Keratinocyte (primary cell): ENCODE measurements around the gene FAM110A. TPM values are rescaled to one million over a fixed set of nuclear protein-coding genes. Genes with fewer than 3 reads are reported as not detected.

Experiments used
- DNase-seq: peaks from one replicate; pipeline ENCODE4 v3.0.0-alpha.2; 2011; ENCODE audit warnings: low read depth, missing footprints, low spot score
- FAIRE-seq: peaks from 2 replicates; lab custom pipeline; 2011; peaks lifted over from hg19 to GRCh38; lab: Jason Lieb, UNC
- H2AFZ ChIP-seq: 2 replicates; pipeline ENCODE4 v1.6.0; 2012; ENCODE audit warnings: low read length, control low read depth, inconsistent platforms; ENCODE audit not compliant: control insufficient read depth
- H3K27ac ChIP-seq: 2 replicates; pipeline ENCODE4 v1.5.1; 2011; ENCODE audit warnings: low read length; ENCODE audit not compliant: control insufficient read depth, insufficient read depth
- H3K27me3 ChIP-seq: 3 replicates; pipeline ENCODE4 v1.6.0; 2011; ENCODE audit warnings: low read length; ENCODE audit not compliant: control insufficient read depth, insufficient read depth; ENCODE audit errors: extremely low read depth
- H3K36me3 ChIP-seq, 2 experiments: 2 replicates in 1 of 2; 3 replicates in 1 of 2; pipeline ENCODE4 v1.5.1; 2011; ENCODE audit warnings: low read length in 2 of 2, mild to moderate bottlenecking in 1 of 2; ENCODE audit not compliant: control insufficient read depth in 2 of 2, insufficient read depth in 2 of 2; ENCODE audit errors: extremely low read depth in 1 of 2
- H3K4me1 ChIP-seq: 3 replicates; pipeline ENCODE4 v1.5.1; 2011; ENCODE audit warnings: low read length; ENCODE audit not compliant: control insufficient read depth, insufficient read depth; ENCODE audit errors: extremely low read depth
- H3K4me2 ChIP-seq: 3 replicates; pipeline ENCODE4 v1.6.0; 2011; ENCODE audit warnings: low read depth, low read length; ENCODE audit not compliant: control insufficient read depth, insufficient read depth; ENCODE audit errors: extremely low read depth
- H3K4me3 ChIP-seq, 3 experiments: fragments of 200-600 bp in 1 of 3; sonication (generic) in 1 of 3; 2 replicates in 2 of 3; 3 replicates in 1 of 3; pipeline ENCODE4 v1.5.1; 2011 to 2016; ENCODE audit warnings: low read length in 3 of 3, mild to moderate bottlenecking in 3 of 3, control low read depth in 2 of 3, inconsistent platforms in 1 of 3, low read depth in 1 of 3, mixed read lengths in 1 of 3, mixed run types in 1 of 3, moderate library complexity in 1 of 3; ENCODE audit not compliant: control insufficient read depth in 2 of 3, insufficient read depth in 2 of 3; ENCODE audit errors: extremely low read depth in 1 of 3
- H3K79me2 ChIP-seq: 2 replicates; pipeline ENCODE4 v1.6.0; 2012; ENCODE audit warnings: low read length; ENCODE audit not compliant: control insufficient read depth, insufficient read depth
- H3K9ac ChIP-seq: 3 replicates; pipeline ENCODE4 v1.6.0; 2011; ENCODE audit warnings: low read length; ENCODE audit not compliant: control insufficient read depth, insufficient read depth; ENCODE audit errors: extremely low read depth
- H3K9me1 ChIP-seq: 3 replicates; pipeline ENCODE4 v1.6.0; 2011; ENCODE audit warnings: low read length; ENCODE audit not compliant: control insufficient read depth, insufficient read depth; ENCODE audit errors: extremely low read depth
- H3K9me3 ChIP-seq: 2 replicates; pipeline ENCODE4 v1.5.1; 2012; ENCODE audit warnings: low read depth, low read length; ENCODE audit not compliant: control insufficient read depth
- H4K20me1 ChIP-seq: 3 replicates; pipeline ENCODE4 v1.6.0; 2011; ENCODE audit warnings: low read length; ENCODE audit not compliant: control insufficient read depth, insufficient read depth; ENCODE audit errors: extremely low read depth
- CTCF ChIP-seq, 3 experiments: IDR thresholded peaks in 1 of 3; conservative IDR thresholded peaks in 1 of 3; optimal IDR thresholded peaks in 1 of 3; 2 replicates in 2 of 3; 3 replicates in 1 of 3; pipeline versions ENCODE3 to v1.5.1; 2011; ENCODE audit warnings: low read length in 3 of 3, mild to moderate bottlenecking in 3 of 3, moderate library complexity in 2 of 3, control low read depth in 1 of 3, inconsistent platforms in 1 of 3; ENCODE audit not compliant: insufficient read depth in 2 of 3; ENCODE audit errors: extremely low read depth in 1 of 3
- EZH2 ChIP-seq: IDR thresholded peaks from one replicate; pipeline ENCODE4 v1.6.1; 2012; ENCODE audit warnings: inconsistent platforms, mild to moderate bottlenecking, low read length, moderate library complexity
- dilution Hi-C: fragments of 300-500 bp; cut with MboI; formaldehyde crosslinking; loops from one replicate; pipeline ENCODE4 v1.7.0; 2020; ENCODE audit warnings: low sequenced_read_pairs; ENCODE audit not compliant: extremely low pct_ligation_motif_present
- polyA plus RNA-seq, 5 experiments: library from polyadenylated mRNA; depleted of rRNA in 3 of 5; stranded (reverse) in 3 of 5; stranded (forward) in 1 of 5; unstranded in 1 of 5; fragments of >200 nt; gene quantifications; 1 replicate in 1 of 5; 2 replicates in 3 of 5; 3 replicates in 1 of 5; pipeline versions ENCODE4 v1.2.1 to v1.2.3, GENCODE V29; 2011 to 2012; ENCODE audit warnings: missing spikeins in 2 of 5, low read depth in 1 of 5, low replicate concordance in 1 of 5

Gene FAM110A
- polyA plus RNA-seq, 1 donor (not counting 4 experiments of a cell fraction or from before 2014, with no cell fraction given) = 12.3 TPM

GRCh38 chr20:889932-890463 lies 56.5 kb downstream of the FAM110A start:
- Histone ChIP-seq H3K9me3 (no peaks in the 10 kb centered on the region), H2AFZ (no peak overlapping the region), H3K4me1 (no peaks in the 10 kb centered on the region), H3K9me1 (no peaks in the 10 kb centered on the region), H3K4me3 (no peak overlapping the region), H4K20me1 (no peaks in the 10 kb centered on the region), H3K79me2 (no peaks in the 10 kb centered on the region), H3K9ac (no peak overlapping the region), H3K27me3 (peaks cover 6% of the 10 kb centered on the region), H3K27ac (no peak overlapping the region), H3K4me2 (no peak overlapping the region), H3K36me3 (no peaks in the 10 kb centered on the region)
- DNase-seq = no peak
- no peak for TF ChIP-seq EZH2
- TF ChIP-seq CTCF (optimal IDR thresholded peaks at IDR 0.05 in 1 of 3, IDR thresholded peaks at IDR 0.05 in 1 of 3, conservative IDR thresholded peaks at IDR 0.05 in 1 of 3; ENCODE audit: extremely low read depth in 1 of 3, insufficient read depth in 2 of 3, low read length in 3 of 3) = no peak
- FAIRE-seq = no peak
- dilution Hi-C loops = no loop called here

- H2AFZ ChIP-seq = no peak overlapping the region
- no peaks in the 10 kb centered on the region for H3K4me1 ChIP-seq
- DNase-seq = no peak
- no peak for TF ChIP-seq CTCF (optimal IDR thresholded peaks at IDR 0.05 in 1 of 3, IDR thresholded peaks at IDR 0.05 in 1 of 3, conservative IDR thresholded peaks at IDR 0.05 in 1 of 3; ENCODE audit: extremely low read depth in 1 of 3, insufficient read depth in 2 of 3, low read length in 3 of 3)
- TF ChIP-seq EZH2 = no peak
- no peaks in the 10 kb centered on the region for H3K9me1 ChIP-seq
- H3K4me3 ChIP-seq = no peak overlapping the region
- H3K79me2 ChIP-seq = no peaks in the 10 kb centered on the region
- no peaks in the 10 kb centered on the region for H3K9me3 ChIP-seq
- H3K4me2 ChIP-seq = no peak overlapping the region
- no peaks in the 10 kb centered on the region for H4K20me1 ChIP-seq
- H3K27me3 ChIP-seq = peaks cover 5% of the 10 kb centered on the region
- FAIRE-seq = no peak
- no peak overlapping the region for H3K27ac ChIP-seq
- no peaks in the 10 kb centered on the region for H3K36me3 ChIP-seq
- H3K9ac ChIP-seq = no peak overlapping the region
- dilution Hi-C loops = no loop called here
Measured at GRCh38 chr20:890666-891057, 57.1 kb downstream of the FAM110A start.
